ENCODE results near the gene C6orf132.

DNA sequence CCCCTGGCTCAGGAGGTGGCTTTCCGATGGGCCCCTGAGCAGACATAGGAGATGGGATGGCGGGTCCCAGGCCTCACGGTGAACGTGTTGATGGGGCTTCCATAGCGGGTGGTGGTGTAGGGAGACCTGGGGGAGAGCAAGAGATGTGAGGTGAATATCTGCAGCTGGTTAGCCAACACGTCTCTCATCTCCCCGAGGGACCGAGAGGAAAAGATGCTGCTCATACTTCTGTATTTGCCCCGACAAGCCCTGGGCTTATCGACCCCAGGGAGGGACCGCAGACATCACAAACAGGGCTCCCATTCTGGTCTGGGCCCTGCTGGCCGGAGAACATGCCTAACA lies 38.7 kb downstream of the C6orf132 start:
- TF ChIP-seq, protein P1, sequence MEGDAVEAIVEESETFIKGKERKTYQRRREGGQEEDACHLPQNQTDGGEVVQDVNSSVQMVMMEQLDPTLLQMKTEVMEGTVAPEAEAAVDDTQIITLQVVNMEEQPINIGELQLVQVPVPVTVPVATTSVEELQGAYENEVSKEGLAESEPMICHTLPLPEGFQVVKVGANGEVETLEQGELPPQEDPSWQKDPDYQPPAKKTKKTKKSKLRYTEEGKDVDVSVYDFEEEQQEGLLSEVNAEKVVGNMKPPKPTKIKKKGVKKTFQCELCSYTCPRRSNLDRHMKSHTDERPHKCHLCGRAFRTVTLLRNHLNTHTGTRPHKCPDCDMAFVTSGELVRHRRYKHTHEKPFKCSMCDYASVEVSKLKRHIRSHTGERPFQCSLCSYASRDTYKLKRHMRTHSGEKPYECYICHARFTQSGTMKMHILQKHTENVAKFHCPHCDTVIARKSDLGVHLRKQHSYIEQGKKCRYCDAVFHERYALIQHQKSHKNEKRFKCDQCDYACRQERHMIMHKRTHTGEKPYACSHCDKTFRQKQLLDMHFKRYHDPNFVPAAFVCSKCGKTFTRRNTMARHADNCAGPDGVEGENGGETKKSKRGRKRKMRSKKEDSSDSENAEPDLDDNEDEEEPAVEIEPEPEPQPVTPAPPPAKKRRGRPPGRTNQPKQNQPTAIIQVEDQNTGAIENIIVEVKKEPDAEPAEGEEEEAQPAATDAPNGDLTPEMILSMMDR (conservative IDR thresholded peaks at IDR 0.05; ENCODE audit: low read depth, low read length) = no peak
- no peak for TF ChIP-seq FOS (IDR thresholded peaks at IDR 0.05; ENCODE audit: low read depth, low read length)
- TF ChIP-seq RCOR1 (IDR thresholded peaks at IDR 0.05; ENCODE audit: insufficient replicate concordance, low read length) = no peak
- TF ChIP-seq POLR2A (IDR thresholded peaks at IDR 0.05; ENCODE audit: low read depth, low read length) = no peak
- TF ChIP-seq SMC3 (IDR thresholded peaks at IDR 0.05; ENCODE audit: low read depth, low read length) = no peak
- TF ChIP-seq MAFK (IDR thresholded peaks at IDR 0.05; ENCODE audit: low read depth, low read length) = no peak
- TF ChIP-seq, protein P2, sequence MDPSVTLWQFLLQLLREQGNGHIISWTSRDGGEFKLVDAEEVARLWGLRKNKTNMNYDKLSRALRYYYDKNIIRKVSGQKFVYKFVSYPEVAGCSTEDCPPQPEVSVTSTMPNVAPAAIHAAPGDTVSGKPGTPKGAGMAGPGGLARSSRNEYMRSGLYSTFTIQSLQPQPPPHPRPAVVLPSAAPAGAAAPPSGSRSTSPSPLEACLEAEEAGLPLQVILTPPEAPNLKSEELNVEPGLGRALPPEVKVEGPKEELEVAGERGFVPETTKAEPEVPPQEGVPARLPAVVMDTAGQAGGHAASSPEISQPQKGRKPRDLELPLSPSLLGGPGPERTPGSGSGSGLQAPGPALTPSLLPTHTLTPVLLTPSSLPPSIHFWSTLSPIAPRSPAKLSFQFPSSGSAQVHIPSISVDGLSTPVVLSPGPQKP (IDR thresholded peaks at IDR 0.05; ENCODE audit: borderline replicate concordance, low read depth, low read length) = no peak
- no peak for TF ChIP-seq NFE2L2 (IDR thresholded peaks at IDR 0.05; ENCODE audit: low read depth, low read length)
- TF ChIP-seq RFX5 (IDR thresholded peaks at IDR 0.05; ENCODE audit: low read depth, low read length) = no peak
- no peak for TF ChIP-seq BHLHE40 (IDR thresholded peaks at IDR 0.05; ENCODE audit: low read depth, low read length)
- no peak for TF ChIP-seq MXI1 (IDR thresholded peaks at IDR 0.05; ENCODE audit: borderline replicate concordance, low read depth, low read length)
- no peak for TF ChIP-seq CHD1 (IDR thresholded peaks at IDR 0.05; ENCODE audit: low read depth, low read length)

Data from IMR-90 (cell line).